HFF-Myc (cell line): ENCODE measurements around the gene TPBGL.

ENCODE experiments used
- DNase-seq: peaks from one replicate; pipeline ENCODE4 v3.0.0-alpha.2; 2011; ENCODE audit warnings: low read depth; ENCODE audit errors: extremely low read depth
- H3K4me3 ChIP-seq: replicated peaks from 2 replicates; pipeline ENCODE4 v1.5.1; 2011; ENCODE audit warnings: low read depth, mild to moderate bottlenecking, control low read depth, low read length
- CTCF ChIP-seq: IDR thresholded peaks from 2 replicates; pipeline ENCODE4 v1.5.1; 2012; ENCODE audit warnings: mild to moderate bottlenecking, low read depth, low read length, control low read depth; ENCODE audit errors: missing control alignments

TPBGL gene

GRCh38 chr11:75276186-75276585 lies 35.6 kb downstream of the TPBGL start:
- no peak for DNase-seq
- TF ChIP-seq CTCF: no peak
- no peak overlapping the region for H3K4me3 ChIP-seq

GRCh38 chr11:75276686-75277085 lies 36.1 kb downstream of the TPBGL start:
- no peak for TF ChIP-seq CTCF
- no peak overlapping the region for H3K4me3 ChIP-seq
- no peak for DNase-seq

- H3K4me3 ChIP-seq: no peak overlapping the region
- no peak for TF ChIP-seq CTCF
- DNase-seq: no peak
Observed at GRCh38 chr11:75277211-75277805, 36.7 kb downstream of the TPBGL start.

- no peak for DNase-seq
- H3K4me3 ChIP-seq: no peak overlapping the region
- TF ChIP-seq CTCF: no peak
Observed at GRCh38 chr11:75277991-75278790, 37.6 kb downstream of the TPBGL start.

GRCh38 chr11:75279273-75279672 lies 38.7 kb downstream of the TPBGL start:
- H3K4me3 ChIP-seq: no peak overlapping the region
- no peak for DNase-seq
- no peak for TF ChIP-seq CTCF

- H3K4me3 ChIP-seq: no peak overlapping the region
- DNase-seq: peak; percentile 52
- TF ChIP-seq CTCF: peak; percentile 96
Observed at GRCh38 chr11:75280227-75280701, 39.7 kb downstream of the TPBGL start.
